ENCODE results near the gene ANO1.

DNA sequence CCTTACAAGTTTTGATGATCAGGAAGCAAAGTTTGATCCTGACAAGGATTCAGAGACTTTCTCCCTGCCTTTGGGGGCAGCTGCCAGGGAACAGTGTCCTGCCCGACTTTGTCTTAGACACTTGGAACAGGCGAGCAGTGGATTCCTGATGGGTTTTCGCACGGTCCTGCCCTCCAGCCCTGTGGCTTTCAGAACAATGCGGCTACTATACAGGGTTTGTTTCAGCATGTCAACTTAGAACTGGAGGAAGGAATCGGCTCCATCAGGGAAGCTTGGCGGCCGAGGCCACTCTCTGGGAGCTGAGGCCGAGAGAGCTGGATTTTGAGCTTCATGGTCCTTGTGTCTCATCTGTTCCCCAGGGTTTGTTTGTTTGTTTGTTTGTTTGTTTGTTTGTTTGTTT, 11.5 kb downstream of the ANO1 start:
- no peak for TF ChIP-seq CTCF (IDR thresholded peaks at IDR 0.05)
- TF ChIP-seq POLR2AphosphoS5 (IDR thresholded peaks at IDR 0.05) = no peak
- no peak for TF ChIP-seq EP300 (IDR thresholded peaks at IDR 0.05)
